ENCODE results near the gene FGF3.

DNA sequence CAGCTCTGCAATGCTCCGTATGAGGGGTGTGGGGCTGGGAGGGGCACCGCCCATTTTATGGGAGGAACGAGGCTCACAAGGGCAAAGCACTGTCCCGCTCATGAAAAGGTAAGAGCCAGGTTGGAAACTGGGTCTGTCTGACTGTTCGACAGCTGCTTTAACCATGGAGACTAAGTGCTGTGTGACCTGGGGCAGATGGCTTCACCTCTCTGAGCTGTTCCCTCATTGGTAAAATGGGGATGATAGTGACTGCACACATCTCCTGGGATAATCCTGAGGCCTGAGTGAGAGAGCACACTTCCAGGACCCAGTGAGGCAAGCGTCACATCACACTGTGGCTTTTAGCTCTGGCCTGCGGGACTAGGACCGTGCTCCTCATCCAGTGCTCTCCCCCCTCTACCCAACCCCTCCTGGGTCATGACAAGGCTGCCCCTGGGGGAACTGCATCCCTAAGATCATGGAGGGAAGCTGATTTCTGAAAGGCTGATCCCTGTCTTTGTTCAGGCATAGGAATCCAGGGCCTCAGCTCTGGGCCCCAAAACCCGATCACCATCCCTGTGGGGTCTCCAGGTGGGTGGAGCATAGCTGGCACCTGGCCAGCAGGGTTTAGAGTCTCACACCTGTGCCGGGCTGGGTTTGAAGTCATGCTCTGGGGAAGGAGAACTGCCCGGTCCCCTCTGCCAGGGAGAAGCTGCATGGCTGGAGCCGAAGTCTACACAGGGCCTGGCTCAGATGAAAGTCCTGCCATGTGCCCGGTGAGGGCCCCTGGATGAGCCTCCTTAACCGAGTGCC, 21.3 kb downstream of the FGF3 start:
- TF ChIP-seq POLR2AphosphoS5 (IDR thresholded peaks at IDR 0.05) (no peak), POLR2A (IDR thresholded peaks at IDR 0.05; ENCODE audit: low read depth) (no peak), EP300 (IDR thresholded peaks at IDR 0.05) (no peak)
- TF ChIP-seq, protein P1, sequence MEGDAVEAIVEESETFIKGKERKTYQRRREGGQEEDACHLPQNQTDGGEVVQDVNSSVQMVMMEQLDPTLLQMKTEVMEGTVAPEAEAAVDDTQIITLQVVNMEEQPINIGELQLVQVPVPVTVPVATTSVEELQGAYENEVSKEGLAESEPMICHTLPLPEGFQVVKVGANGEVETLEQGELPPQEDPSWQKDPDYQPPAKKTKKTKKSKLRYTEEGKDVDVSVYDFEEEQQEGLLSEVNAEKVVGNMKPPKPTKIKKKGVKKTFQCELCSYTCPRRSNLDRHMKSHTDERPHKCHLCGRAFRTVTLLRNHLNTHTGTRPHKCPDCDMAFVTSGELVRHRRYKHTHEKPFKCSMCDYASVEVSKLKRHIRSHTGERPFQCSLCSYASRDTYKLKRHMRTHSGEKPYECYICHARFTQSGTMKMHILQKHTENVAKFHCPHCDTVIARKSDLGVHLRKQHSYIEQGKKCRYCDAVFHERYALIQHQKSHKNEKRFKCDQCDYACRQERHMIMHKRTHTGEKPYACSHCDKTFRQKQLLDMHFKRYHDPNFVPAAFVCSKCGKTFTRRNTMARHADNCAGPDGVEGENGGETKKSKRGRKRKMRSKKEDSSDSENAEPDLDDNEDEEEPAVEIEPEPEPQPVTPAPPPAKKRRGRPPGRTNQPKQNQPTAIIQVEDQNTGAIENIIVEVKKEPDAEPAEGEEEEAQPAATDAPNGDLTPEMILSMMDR (IDR thresholded peaks at IDR 0.05), result no peak

All from esophagus muscularis mucosa (tissue), 4 donors.